GM12872 (cell line): ENCODE measurements around the gene HOXC6.

Experiments
- CTCF ChIP-seq: IDR thresholded peaks from 3 replicates; pipeline ENCODE4 v1.5.1; 2011; ENCODE audit warnings: low read depth, mild to moderate bottlenecking, low read length, moderate library complexity; ENCODE audit not compliant: insufficient read depth

The HOXC6 gene

GRCh38 chr12:54005853-54006558, 22.2 kb upstream of the HOXC6 start:
- TF ChIP-seq CTCF = peak; percentile 86

- TF ChIP-seq CTCF = no peak
Observed at GRCh38 chr12:54006559-54007220, 21.6 kb upstream of the HOXC6 start.

- TF ChIP-seq CTCF = no peak
Observed at GRCh38 chr12:54007538-54008259, 20.5 kb upstream of the HOXC6 start.

- no peak for TF ChIP-seq CTCF
Observed at GRCh38 chr12:54008260-54008552, 20.0 kb upstream of the HOXC6 start.

- TF ChIP-seq CTCF = no peak
Observed at GRCh38 chr12:54009171-54010052, 18.8 kb upstream of the HOXC6 start.

GRCh38 chr12:54010053-54010971, 17.9 kb upstream of the HOXC6 start:
- no peak for TF ChIP-seq CTCF
